Measurements from ENCODE around the gene KCNK16.

Gene KCNK16

GRCh38 chr6:39322306-39322850 is at the start of gene KCNK16:
KCNK16 (minus strand) TSS chr6:39322702; CDS start chr6:39322540, 162 bp downstream.
- Histone ChIP-seq H3K9me3 (ENCODE audit: low read length) (no peaks in the 10 kb centered on the region), H3K27me3 (ENCODE audit: insufficient read depth, low read length) (no peaks in the 10 kb centered on the region), H2AFZ (ENCODE audit: low read depth, low read length) (no peak within 1 kb of the TSS), H3K36me3 (ENCODE audit: insufficient read depth, low read length) (no peaks in the 10 kb centered on the region), H3K4me1 (ENCODE audit: insufficient read depth, low read length) (no peaks in the 10 kb centered on the region), H3K4me3 (ENCODE audit: low read length) (no peak within 1 kb of the TSS)

GRCh38 chr6:39370390-39370789 is 47.9 kb upstream of the KCNK16 start:
- Histone ChIP-seq H3K4me3 (ENCODE audit: low read length) (no peak overlapping the region), H3K36me3 (ENCODE audit: insufficient read depth, low read length) (no peaks in the 10 kb centered on the region)

GRCh38 chr6:39369987-39370386 is 47.5 kb upstream of the KCNK16 start:
- Histone ChIP-seq H3K9me3 (ENCODE audit: low read length) (no peaks in the 10 kb centered on the region), H3K36me3 (ENCODE audit: insufficient read depth, low read length) (no peaks in the 10 kb centered on the region), H2AFZ (ENCODE audit: low read depth, low read length) (no peak overlapping the region), H3K4me3 (ENCODE audit: low read length) (no peak overlapping the region), H3K4me1 (ENCODE audit: insufficient read depth, low read length) (no peaks in the 10 kb centered on the region), H3K27me3 (ENCODE audit: insufficient read depth, low read length) (no peaks in the 10 kb centered on the region)

More at GRCh38 chr6:39370390-39370789, 47.9 kb upstream of the KCNK16 start:
- Histone ChIP-seq H3K9me3 (ENCODE audit: low read length) (no peaks in the 10 kb centered on the region), H2AFZ (ENCODE audit: low read depth, low read length) (no peak overlapping the region), H3K27me3 (ENCODE audit: insufficient read depth, low read length) (no peaks in the 10 kb centered on the region), H3K4me1 (ENCODE audit: insufficient read depth, low read length) (no peaks in the 10 kb centered on the region)

- no peaks in the 10 kb centered on the region for H3K27me3 ChIP-seq (ENCODE audit: insufficient read depth, low read length)
- no peak overlapping the region for H2AFZ ChIP-seq (ENCODE audit: low read depth, low read length)
- H3K4me1 ChIP-seq (ENCODE audit: insufficient read depth, low read length) = no peaks in the 10 kb centered on the region
- H3K4me3 ChIP-seq (ENCODE audit: low read length) = no peak overlapping the region
- H3K36me3 ChIP-seq (ENCODE audit: insufficient read depth, low read length) = no peaks in the 10 kb centered on the region
- no peaks in the 10 kb centered on the region for H3K9me3 ChIP-seq (ENCODE audit: low read length)
Observed at GRCh38 chr6:39367700-39368099, 45.2 kb upstream of the KCNK16 start.

- Histone ChIP-seq H3K4me1 (ENCODE audit: insufficient read depth, low read length) (no peaks in the 10 kb centered on the region), H3K9me3 (ENCODE audit: low read length) (no peaks in the 10 kb centered on the region)
Observed at GRCh38 chr6:39366931-39367618, 44.6 kb upstream of the KCNK16 start.

GRCh38 chr6:39365281-39366074 is 43.0 kb upstream of the KCNK16 start:
- H3K36me3 ChIP-seq (ENCODE audit: insufficient read depth, low read length) = no peaks in the 10 kb centered on the region
- H3K4me3 ChIP-seq (ENCODE audit: low read length) = no peak overlapping the region
- H3K27me3 ChIP-seq (ENCODE audit: insufficient read depth, low read length) = no peaks in the 10 kb centered on the region
- no peaks in the 10 kb centered on the region for H3K9me3 ChIP-seq (ENCODE audit: low read length)
- H2AFZ ChIP-seq (ENCODE audit: low read depth, low read length) = no peak overlapping the region
- H3K4me1 ChIP-seq (ENCODE audit: insufficient read depth, low read length) = no peaks in the 10 kb centered on the region

More at GRCh38 chr6:39366931-39367618, 44.6 kb upstream of the KCNK16 start:
- Histone ChIP-seq H3K4me3 (ENCODE audit: low read length) (no peak overlapping the region), H3K36me3 (ENCODE audit: insufficient read depth, low read length) (no peaks in the 10 kb centered on the region), H2AFZ (ENCODE audit: low read depth, low read length) (no peak overlapping the region), H3K27me3 (ENCODE audit: insufficient read depth, low read length) (no peaks in the 10 kb centered on the region)

- no peak overlapping the region for H2AFZ ChIP-seq (ENCODE audit: low read depth, low read length)
- no peaks in the 10 kb centered on the region for H3K36me3 ChIP-seq (ENCODE audit: insufficient read depth, low read length)
- no peaks in the 10 kb centered on the region for H3K27me3 ChIP-seq (ENCODE audit: insufficient read depth, low read length)
- H3K4me3 ChIP-seq (ENCODE audit: low read length) = no peak overlapping the region
- H3K4me1 ChIP-seq (ENCODE audit: insufficient read depth, low read length) = no peaks in the 10 kb centered on the region
- H3K9me3 ChIP-seq (ENCODE audit: low read length) = no peaks in the 10 kb centered on the region
Observed at GRCh38 chr6:39363280-39363679, 40.8 kb upstream of the KCNK16 start.

GRCh38 chr6:39362487-39362865 is 40.0 kb upstream of the KCNK16 start:
- Histone ChIP-seq H3K9me3 (ENCODE audit: low read length) (no peaks in the 10 kb centered on the region), H2AFZ (ENCODE audit: low read depth, low read length) (no peak overlapping the region), H3K27me3 (ENCODE audit: insufficient read depth, low read length) (no peaks in the 10 kb centered on the region), H3K4me3 (ENCODE audit: low read length) (no peak overlapping the region), H3K4me1 (ENCODE audit: insufficient read depth, low read length) (no peaks in the 10 kb centered on the region), H3K36me3 (ENCODE audit: insufficient read depth, low read length) (no peaks in the 10 kb centered on the region)

GRCh38 chr6:39361657-39362486 is 39.4 kb upstream of the KCNK16 start:
- Histone ChIP-seq H3K27me3 (ENCODE audit: insufficient read depth, low read length) (no peaks in the 10 kb centered on the region), H3K9me3 (ENCODE audit: low read length) (no peaks in the 10 kb centered on the region), H3K36me3 (ENCODE audit: insufficient read depth, low read length) (no peaks in the 10 kb centered on the region), H3K4me1 (ENCODE audit: insufficient read depth, low read length) (no peaks in the 10 kb centered on the region), H3K4me3 (ENCODE audit: low read length) (no peak overlapping the region), H2AFZ (ENCODE audit: low read depth, low read length) (no peak overlapping the region)

- no peaks in the 10 kb centered on the region for H3K36me3 ChIP-seq (ENCODE audit: insufficient read depth, low read length)
- H3K9me3 ChIP-seq (ENCODE audit: low read length) = no peaks in the 10 kb centered on the region
- H3K4me1 ChIP-seq (ENCODE audit: insufficient read depth, low read length) = no peaks in the 10 kb centered on the region
- H3K4me3 ChIP-seq (ENCODE audit: low read length) = no peak overlapping the region
- no peaks in the 10 kb centered on the region for H3K27me3 ChIP-seq (ENCODE audit: insufficient read depth, low read length)
- H2AFZ ChIP-seq (ENCODE audit: low read depth, low read length) = no peak overlapping the region
Observed at GRCh38 chr6:39360378-39360777, 37.9 kb upstream of the KCNK16 start.

- Histone ChIP-seq H3K9me3 (ENCODE audit: low read length) (no peaks in the 10 kb centered on the region), H3K4me1 (ENCODE audit: insufficient read depth, low read length) (no peaks in the 10 kb centered on the region)
Observed at GRCh38 chr6:39357998-39358686, 35.6 kb upstream of the KCNK16 start.

GRCh38 chr6:39353698-39354315 is 31.3 kb upstream of the KCNK16 start:
- H2AFZ ChIP-seq (ENCODE audit: low read depth, low read length) = no peak overlapping the region
- no peaks in the 10 kb centered on the region for H3K9me3 ChIP-seq (ENCODE audit: low read length)
- H3K4me1 ChIP-seq (ENCODE audit: insufficient read depth, low read length) = no peaks in the 10 kb centered on the region
- no peak overlapping the region for H3K4me3 ChIP-seq (ENCODE audit: low read length)
- H3K27me3 ChIP-seq (ENCODE audit: insufficient read depth, low read length) = no peaks in the 10 kb centered on the region
- no peaks in the 10 kb centered on the region for H3K36me3 ChIP-seq (ENCODE audit: insufficient read depth, low read length)

More at GRCh38 chr6:39357998-39358686, 35.6 kb upstream of the KCNK16 start:
- no peaks in the 10 kb centered on the region for H3K36me3 ChIP-seq (ENCODE audit: insufficient read depth, low read length)
- H3K27me3 ChIP-seq (ENCODE audit: insufficient read depth, low read length) = no peaks in the 10 kb centered on the region
- H3K4me3 ChIP-seq (ENCODE audit: low read length) = no peak overlapping the region
- no peak overlapping the region for H2AFZ ChIP-seq (ENCODE audit: low read depth, low read length)
